Kidney epithelial cell (primary cell): Measurements from ENCODE around the gene SOCS6. TPM values are rescaled to one million over a fixed set of nuclear protein-coding genes. Genes with fewer than 3 reads are reported as not detected.

ENCODE experiments used
- DNase-seq: peaks from one replicate; pipeline ENCODE4 v3.0.0-alpha.2; 2010; ENCODE audit warnings: low read depth
- H3K27me3 ChIP-seq: 2 replicates; pipeline ENCODE4 v1.6.0; 2011; ENCODE audit warnings: low read length; ENCODE audit not compliant: control insufficient read depth, insufficient read depth
- H3K36me3 ChIP-seq: 2 replicates; pipeline ENCODE4 v1.5.1; 2011; ENCODE audit warnings: low read length; ENCODE audit not compliant: control insufficient read depth, insufficient read depth
- H3K4me3 ChIP-seq: 2 replicates; pipeline ENCODE4 v1.5.1; 2011; ENCODE audit warnings: low read depth, mild to moderate bottlenecking, control low read depth, low read length
- CTCF ChIP-seq: IDR thresholded peaks from 2 replicates; pipeline ENCODE4 v1.5.1; 2011; ENCODE audit warnings: mild to moderate bottlenecking, moderate library complexity, low read length, control low read depth, inconsistent platforms; ENCODE audit not compliant: insufficient read depth, poor library complexity, severe bottlenecking
- total RNA-seq: library from RNA; depleted of rRNA; stranded (reverse); fragments of >200 nt; gene quantifications from 2 replicates; pipeline ENCODE4 v1.2.3, GENCODE V29; 2015

SOCS6 gene
- total RNA-seq, 1 donor from 2014 or later, result 26.0 TPM

- no peaks in the 10 kb centered on the region for H3K27me3 ChIP-seq
- no peak for TF ChIP-seq CTCF
- no peak for DNase-seq
- H3K4me3 ChIP-seq, result no peak overlapping the region
- H3K36me3 ChIP-seq, result no peaks in the 10 kb centered on the region
Measured at GRCh38 chr18:70256184-70256583, 32.7 kb upstream of the SOCS6 start.

GRCh38 chr18:70256994-70257393 lies 31.9 kb upstream of the SOCS6 start:
- H3K27me3 ChIP-seq, result no peaks in the 10 kb centered on the region
- H3K4me3 ChIP-seq, result no peak overlapping the region
- no peak for DNase-seq

GRCh38 chr18:70258243-70258642 lies 30.6 kb upstream of the SOCS6 start:
- Histone ChIP-seq H3K27me3 (no peaks in the 10 kb centered on the region), H3K36me3 (no peaks in the 10 kb centered on the region), H3K4me3 (no peak overlapping the region)
- no peak for TF ChIP-seq CTCF
- no peak for DNase-seq

More at GRCh38 chr18:70256994-70257393, 31.9 kb upstream of the SOCS6 start:
- H3K36me3 ChIP-seq, result no peaks in the 10 kb centered on the region
- TF ChIP-seq CTCF, result no peak

GRCh38 chr18:70260683-70261082 lies 28.2 kb upstream of the SOCS6 start:
- Histone ChIP-seq H3K27me3 (no peaks in the 10 kb centered on the region), H3K4me3 (no peak overlapping the region), H3K36me3 (no peaks in the 10 kb centered on the region)
- no peak for TF ChIP-seq CTCF
- DNase-seq, result no peak

GRCh38 chr18:70261141-70261788 lies 27.6 kb upstream of the SOCS6 start:
- Histone ChIP-seq H3K4me3 (no peak overlapping the region), H3K36me3 (no peaks in the 10 kb centered on the region), H3K27me3 (no peaks in the 10 kb centered on the region)
- TF ChIP-seq CTCF, result no peak
- DNase-seq, result no peak

- no peak for TF ChIP-seq CTCF
- no peak for DNase-seq
- no peak overlapping the region for H3K4me3 ChIP-seq
- no peaks in the 10 kb centered on the region for H3K27me3 ChIP-seq
- no peaks in the 10 kb centered on the region for H3K36me3 ChIP-seq
Measured at GRCh38 chr18:70263336-70263735, 25.5 kb upstream of the SOCS6 start.
